Measurements from ENCODE around the gene EFEMP1. TPM values are rescaled to one million over a fixed set of nuclear protein-coding genes. Genes with fewer than 3 reads are reported as not detected.

The EFEMP1 gene
- total and polyA plus RNA-seq, 2 of the 13 experiments (the other 11 are each of a cell fraction or from before 2014, with no cell fraction given), result not detected

DNA sequence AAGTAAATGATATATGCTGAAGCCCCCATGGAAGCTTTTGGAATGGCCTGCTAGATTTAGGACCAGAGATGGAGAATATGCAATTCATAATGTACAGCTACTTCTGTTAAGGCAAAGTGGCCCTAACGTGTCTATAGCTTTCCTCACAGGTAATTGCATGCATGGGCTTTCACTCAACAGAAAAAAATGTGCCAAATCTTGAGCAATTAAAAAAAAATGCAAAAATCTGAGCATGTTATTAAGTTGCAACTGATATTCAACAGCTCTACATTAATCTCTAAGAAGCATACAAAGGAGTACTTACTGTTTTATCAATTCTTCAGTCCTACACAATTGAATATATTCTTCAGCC is 79.6 kb downstream of the EFEMP1 start:
- Histone ChIP-seq H3K27me3 (ENCODE audit: control insufficient read depth in 1 of 2, insufficient read depth in 2 of 2, low read length in 2 of 2) (peaks cover 0 to 9% of the 10 kb centered on the region in 2 experiments; a peak in 2 of 5 replicates), H2AFZ (ENCODE audit: low read length) (no peak overlapping the region), H3K4me2 (ENCODE audit: low read depth, low read length) (no peak overlapping the region), H3K27ac (ENCODE audit: extremely low read length, insufficient read depth, low read length) (no peak overlapping the region), H3K4me3 (replicated peaks in 1 of 3; ENCODE audit: insufficient read depth in 1 of 3, low read depth in 2 of 3, low read length in 3 of 3) (no peak overlapping the region), H3K79me2 (ENCODE audit: insufficient read depth, low read length) (no peaks in the 10 kb centered on the region), H3K9me3 (ENCODE audit: low read length) (no peaks in the 10 kb centered on the region), H3K9ac (ENCODE audit: insufficient read depth, low read depth, low read length) (no peak overlapping the region), H3K4me1 (ENCODE audit: insufficient read depth, low read length) (peaks cover 50% of the 10 kb centered on the region), H4K20me1 (ENCODE audit: insufficient read depth, low read length) (no peaks in the 10 kb centered on the region), H3K36me3 (replicated peaks in 1 of 2; ENCODE audit: control insufficient read depth in 1 of 2, insufficient read depth in 2 of 2, low read length in 2 of 2) (no peaks in the 10 kb centered on the region)
- TF ChIP-seq, protein P1, sequence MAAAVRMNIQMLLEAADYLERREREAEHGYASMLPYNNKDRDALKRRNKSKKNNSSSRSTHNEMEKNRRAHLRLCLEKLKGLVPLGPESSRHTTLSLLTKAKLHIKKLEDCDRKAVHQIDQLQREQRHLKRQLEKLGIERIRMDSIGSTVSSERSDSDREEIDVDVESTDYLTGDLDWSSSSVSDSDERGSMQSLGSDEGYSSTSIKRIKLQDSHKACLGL (CRISPR knock-in tag; IDR thresholded peaks at IDR 0.05), result no peak
- TF ChIP-seq BCL6 (CRISPR knock-in tag; IDR thresholded peaks at IDR 0.05) (no peak), SATB2 (CRISPR knock-in tag; IDR thresholded peaks at IDR 0.05) (no peak), SNRNP70 (IDR thresholded peaks at IDR 0.05; ENCODE audit: low read depth, low read length) (no peak), PAX8 (CRISPR knock-in tag; IDR thresholded peaks at IDR 0.05; ENCODE audit: borderline replicate concordance) (no peak), ZNF251 (CRISPR knock-in tag; IDR thresholded peaks at IDR 0.05) (no peak), ASH2L (IDR thresholded peaks at IDR 0.05; ENCODE audit: insufficient read length, low read depth, low read length) (no peak), NRL (CRISPR knock-in tag; IDR thresholded peaks at IDR 0.05; ENCODE audit: borderline replicate concordance) (no peak), RNF2 (conservative IDR thresholded peaks at IDR 0.05; ENCODE audit: low read depth) (no peak)
- TF ChIP-seq, protein P2, sequence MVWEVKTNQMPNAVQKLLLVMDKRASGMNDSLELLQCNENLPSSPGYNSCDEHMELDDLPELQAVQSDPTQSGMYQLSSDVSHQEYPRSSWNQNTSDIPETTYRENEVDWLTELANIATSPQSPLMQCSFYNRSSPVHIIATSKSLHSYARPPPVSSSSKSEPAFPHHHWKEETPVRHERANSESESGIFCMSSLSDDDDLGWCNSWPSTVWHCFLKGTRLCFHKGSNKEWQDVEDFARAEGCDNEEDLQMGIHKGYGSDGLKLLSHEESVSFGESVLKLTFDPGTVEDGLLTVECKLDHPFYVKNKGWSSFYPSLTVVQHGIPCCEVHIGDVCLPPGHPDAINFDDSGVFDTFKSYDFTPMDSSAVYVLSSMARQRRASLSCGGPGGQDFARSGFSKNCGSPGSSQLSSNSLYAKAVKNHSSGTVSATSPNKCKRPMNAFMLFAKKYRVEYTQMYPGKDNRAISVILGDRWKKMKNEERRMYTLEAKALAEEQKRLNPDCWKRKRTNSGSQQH (CRISPR knock-in tag; IDR thresholded peaks at IDR 0.05; ENCODE audit: low read depth), result no peak
- TF ChIP-seq, protein P3, sequence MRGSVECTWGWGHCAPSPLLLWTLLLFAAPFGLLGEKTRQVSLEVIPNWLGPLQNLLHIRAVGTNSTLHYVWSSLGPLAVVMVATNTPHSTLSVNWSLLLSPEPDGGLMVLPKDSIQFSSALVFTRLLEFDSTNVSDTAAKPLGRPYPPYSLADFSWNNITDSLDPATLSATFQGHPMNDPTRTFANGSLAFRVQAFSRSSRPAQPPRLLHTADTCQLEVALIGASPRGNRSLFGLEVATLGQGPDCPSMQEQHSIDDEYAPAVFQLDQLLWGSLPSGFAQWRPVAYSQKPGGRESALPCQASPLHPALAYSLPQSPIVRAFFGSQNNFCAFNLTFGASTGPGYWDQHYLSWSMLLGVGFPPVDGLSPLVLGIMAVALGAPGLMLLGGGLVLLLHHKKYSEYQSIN (CRISPR knock-in tag; IDR thresholded peaks at IDR 0.05; ENCODE audit: borderline replicate concordance), result no peak
- POLR2A ChIA-PET, result no interaction called here
- in situ Hi-C loops (cut with HindIII; ENCODE audit: extremely low pct_ligation_motif_present, low pct_unique_long_range_greater_than_20kb) (no loop called here), intact Hi-C loops (cut with micrococcal nuclease; ENCODE audit: unreplicated experiment) (no loop called here)
- DNase-seq (ENCODE audit: low spot score) (no peak), FAIRE-seq (no peak), ATAC-seq (no peak)
- WGBS (ENCODE audit: low lambda C conversion rate), result 3% methylated on average over 1 of the region's 1 CpG
- BruUV-seq (replicated peaks), result no TSS peak
- CTCF ChIA-PET (ENCODE audit: low intra/inter-chr PET ratio, low total read pairs), result no interaction called here
